ENCODE measurements around the gene CSKMT. TPM values are rescaled to one million over a fixed set of nuclear protein-coding genes. Genes with fewer than 3 reads are reported as not detected.
"Not testable (repeated sequence)": the region's sequence is repeated elsewhere in the genome, so short reads cannot be mapped to it uniquely, and the experiment has no call there.

CSKMT gene
- total RNA-seq, 1 donor from 2014 or later: 7.8 TPM

- no peak overlapping the region for H3K4me3 Mint-ChIP-seq (ENCODE audit: unreplicated experiment)
- no peaks in the 10 kb centered on the region for H3K9me3 Mint-ChIP-seq (ENCODE audit: low read depth)
- H3K4me1 Mint-ChIP-seq (ENCODE audit: low read depth): peaks cover 32% of the 10 kb centered on the region
- no peak for TF ChIP-seq CTCF (IDR thresholded peaks at IDR 0.05)
- H3K27ac Mint-ChIP-seq (ENCODE audit: unreplicated experiment): no peak overlapping the region
- H3K36me3 Mint-ChIP-seq (ENCODE audit: low read depth): peaks cover 5% of the 10 kb centered on the region
- DNase-seq (ENCODE audit: low spot score): no peak
- H3K27me3 Mint-ChIP-seq (ENCODE audit: low read depth): no peaks in the 10 kb centered on the region
Measured at GRCh38 chr11:62648967-62649364, 16.1 kb upstream of the CSKMT start.

DNA sequence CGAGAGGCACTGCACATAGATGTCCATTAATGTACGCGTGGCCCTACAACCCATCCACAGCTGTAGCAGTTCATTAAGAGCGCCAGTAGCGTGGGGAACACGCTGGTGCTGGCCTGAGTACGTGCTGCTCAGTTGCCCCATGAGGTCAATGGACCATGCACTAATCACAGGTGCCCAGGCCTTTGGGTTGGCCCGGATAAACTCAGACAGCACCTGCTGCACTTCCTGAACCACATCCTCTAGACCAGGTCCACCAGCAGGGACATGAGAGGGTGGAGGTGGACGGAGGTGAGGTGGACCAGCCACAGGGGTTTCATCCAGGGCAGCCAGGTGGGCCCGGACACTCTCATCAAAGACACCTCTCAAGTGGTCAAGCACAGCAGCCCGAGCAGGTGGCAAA, 15.6 kb upstream of the CSKMT start:
- DNase-seq (ENCODE audit: low spot score): no peak
- Mint-ChIP-seq H3K4me1 (ENCODE audit: low read depth) (peaks cover 32% of the 10 kb centered on the region), H3K36me3 (ENCODE audit: low read depth) (peaks cover 5% of the 10 kb centered on the region), H3K27ac (ENCODE audit: unreplicated experiment) (no peak overlapping the region), H3K9me3 (ENCODE audit: low read depth) (no peaks in the 10 kb centered on the region), H3K4me3 (ENCODE audit: unreplicated experiment) (no peak overlapping the region), H3K27me3 (ENCODE audit: low read depth) (no peaks in the 10 kb centered on the region)
- TF ChIP-seq CTCF (IDR thresholded peaks at IDR 0.05): no peak

DNA sequence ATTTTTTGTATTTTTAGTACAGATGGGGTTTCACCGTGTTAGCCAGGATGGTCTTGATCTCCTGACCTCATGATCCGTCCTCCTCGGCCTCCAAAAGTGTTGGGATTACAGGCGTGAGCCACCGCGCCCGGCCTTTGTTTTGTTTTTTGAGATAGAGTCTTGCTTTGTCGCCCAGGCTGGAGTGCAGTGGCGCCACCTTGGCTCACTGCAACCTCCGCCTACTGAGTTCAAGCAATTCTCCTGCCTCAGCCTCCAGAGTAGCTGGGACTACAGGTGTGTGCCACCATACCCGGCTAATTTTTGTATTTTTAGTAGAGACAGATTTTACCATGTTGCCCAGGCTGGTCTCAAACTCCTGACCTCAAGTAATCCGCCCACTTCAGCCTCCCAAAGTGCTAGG, 14.8 kb upstream of the CSKMT start:
- not testable (repeated sequence) for DNase-seq (ENCODE audit: low spot score); H3K27me3 Mint-ChIP-seq (ENCODE audit: low read depth); H3K36me3 Mint-ChIP-seq (ENCODE audit: low read depth); H3K9me3 Mint-ChIP-seq (ENCODE audit: low read depth); H3K27ac Mint-ChIP-seq (ENCODE audit: unreplicated experiment); H3K4me3 Mint-ChIP-seq (ENCODE audit: unreplicated experiment)
- H3K4me1 Mint-ChIP-seq (ENCODE audit: low read depth): peaks cover 26% of the 10 kb centered on the region

GRCh38 chr11:62652161-62653006, 12.7 kb upstream of the CSKMT start:
- Mint-ChIP-seq H3K36me3 (ENCODE audit: low read depth) (peaks cover 3% of the 10 kb centered on the region), H3K9me3 (ENCODE audit: low read depth) (no peaks in the 10 kb centered on the region), H3K27ac (ENCODE audit: unreplicated experiment) (peak overlapping the region; percentile 92), H3K4me3 (ENCODE audit: unreplicated experiment) (peak overlapping the region; percentile 87), H3K4me1 (ENCODE audit: low read depth) (peaks cover 16% of the 10 kb centered on the region), H3K27me3 (ENCODE audit: low read depth) (no peaks in the 10 kb centered on the region)
- no peak for TF ChIP-seq CTCF (IDR thresholded peaks at IDR 0.05)
- DNase-seq (ENCODE audit: low spot score): no peak

GRCh38 chr11:62654297-62654696, 10.8 kb upstream of the CSKMT start:
- Mint-ChIP-seq H3K4me1 (ENCODE audit: low read depth) (peaks cover 16% of the 10 kb centered on the region), H3K27me3 (ENCODE audit: low read depth) (no peaks in the 10 kb centered on the region), H3K36me3 (ENCODE audit: low read depth) (peaks cover 3% of the 10 kb centered on the region), H3K27ac (ENCODE audit: unreplicated experiment) (peak overlapping the region; percentile 22), H3K9me3 (ENCODE audit: low read depth) (no peaks in the 10 kb centered on the region), H3K4me3 (ENCODE audit: unreplicated experiment) (no peak overlapping the region)
- no peak for DNase-seq (ENCODE audit: low spot score)
- no peak for TF ChIP-seq CTCF (IDR thresholded peaks at IDR 0.05)

Data from chondrocyte (in vitro differentiated cells).